ENCODE results near the gene DPP9. TPM values are rescaled to one million over a fixed set of nuclear protein-coding genes. Genes with fewer than 3 reads are reported as not detected.

The DPP9 gene
- total RNA-seq, 1 donor from 2014 or later: 42.9 TPM

GRCh38 chr19:4705413-4706131, 18.1 kb downstream of the DPP9 start:
- H3K27ac Mint-ChIP-seq: no peak overlapping the region
- DNase-seq (ENCODE audit: extremely low spot score, unreplicated experiment): no peak
- H3K9me3 Mint-ChIP-seq: no peaks in the 10 kb centered on the region
- no peak for TF ChIP-seq CTCF (conservative IDR thresholded peaks at IDR 0.05)
- H3K4me1 Mint-ChIP-seq (ENCODE audit: unreplicated experiment): no peaks in the 10 kb centered on the region
- no peaks in the 10 kb centered on the region for H3K27me3 Mint-ChIP-seq
- peaks cover 5% of the 10 kb centered on the region for H3K36me3 Mint-ChIP-seq
- no peak overlapping the region for H3K4me3 Mint-ChIP-seq

DNA sequence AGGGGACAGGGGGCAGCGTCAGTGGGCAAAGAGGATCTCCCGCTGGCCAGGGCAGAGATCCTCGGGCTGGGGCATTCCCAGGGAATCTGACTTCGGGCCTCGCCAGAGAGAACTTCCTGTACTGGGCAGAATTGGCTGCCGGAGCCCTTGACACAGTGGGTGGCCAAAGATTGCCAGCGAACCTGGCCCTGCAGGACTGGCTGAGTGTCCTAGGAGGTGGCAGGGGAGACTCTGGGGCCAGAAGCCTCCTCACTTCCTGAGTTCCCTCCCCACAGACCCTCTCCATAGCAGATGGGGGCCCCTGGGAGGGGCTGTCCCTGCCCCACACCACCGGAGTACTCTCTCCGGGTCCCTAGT, 19.3 kb downstream of the DPP9 start:
- DNase-seq (ENCODE audit: extremely low spot score, unreplicated experiment): no peak
- Mint-ChIP-seq H3K36me3 (peaks cover 3% of the 10 kb centered on the region), H3K9me3 (no peaks in the 10 kb centered on the region), H3K4me3 (no peak overlapping the region), H3K4me1 (ENCODE audit: unreplicated experiment) (no peaks in the 10 kb centered on the region), H3K27ac (no peak overlapping the region), H3K27me3 (no peaks in the 10 kb centered on the region)
- TF ChIP-seq CTCF (conservative IDR thresholded peaks at IDR 0.05): no peak

GRCh38 chr19:4703671-4704316, 19.8 kb downstream of the DPP9 start:
- H3K9me3 Mint-ChIP-seq: no peaks in the 10 kb centered on the region
- no peak overlapping the region for H3K4me3 Mint-ChIP-seq
- DNase-seq (ENCODE audit: extremely low spot score, unreplicated experiment): no peak
- no peaks in the 10 kb centered on the region for H3K36me3 Mint-ChIP-seq
- no peaks in the 10 kb centered on the region for H3K4me1 Mint-ChIP-seq (ENCODE audit: unreplicated experiment)
- no peaks in the 10 kb centered on the region for H3K27me3 Mint-ChIP-seq
- TF ChIP-seq CTCF (conservative IDR thresholded peaks at IDR 0.05): no peak
- no peak overlapping the region for H3K27ac Mint-ChIP-seq

DNA sequence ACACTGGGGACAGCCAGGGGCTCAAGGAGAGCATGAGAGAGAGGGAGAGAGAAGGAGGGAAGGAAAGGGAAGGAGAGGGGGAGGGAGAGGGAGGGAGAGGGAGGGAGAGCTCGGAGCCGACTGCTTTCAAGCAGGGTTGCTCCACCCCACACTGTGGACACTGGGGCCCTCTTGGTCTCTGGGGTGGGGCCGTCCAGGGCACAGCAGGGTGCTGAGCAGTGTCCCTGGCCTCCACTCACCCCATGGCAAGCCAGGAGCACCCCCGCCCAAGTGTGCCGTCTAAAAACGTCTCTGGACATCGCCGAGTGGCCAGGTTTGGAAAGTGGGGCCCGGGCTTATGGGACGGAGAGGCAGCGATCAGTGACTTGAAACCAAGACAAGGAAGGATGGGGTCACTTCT, 20.9 kb downstream of the DPP9 start:
- Mint-ChIP-seq H3K27me3 (no peaks in the 10 kb centered on the region), H3K9me3 (no peaks in the 10 kb centered on the region), H3K27ac (no peak overlapping the region), H3K4me3 (no peak overlapping the region), H3K4me1 (ENCODE audit: unreplicated experiment) (no peaks in the 10 kb centered on the region), H3K36me3 (no peaks in the 10 kb centered on the region)
- DNase-seq (ENCODE audit: extremely low spot score, unreplicated experiment): no peak
- no peak for TF ChIP-seq CTCF (conservative IDR thresholded peaks at IDR 0.05)

- Mint-ChIP-seq H3K4me1 (ENCODE audit: unreplicated experiment) (no peaks in the 10 kb centered on the region), H3K27me3 (no peaks in the 10 kb centered on the region), H3K9me3 (no peaks in the 10 kb centered on the region), H3K36me3 (no peaks in the 10 kb centered on the region), H3K27ac (no peak overlapping the region), H3K4me3 (no peak overlapping the region)
- DNase-seq (ENCODE audit: extremely low spot score, unreplicated experiment): no peak
- no peak for TF ChIP-seq CTCF (conservative IDR thresholded peaks at IDR 0.05)
Measured at GRCh38 chr19:4701557-4701956, 22.1 kb downstream of the DPP9 start.
